GM04504 (cell line): ENCODE results near the gene HTRA1.
A peak's percentile ranks its signal among the peaks of the same experiment; 100 is the strongest.

Source experiments
- DNase-seq: peaks from one replicate; pipeline ENCODE4 v3.0.0-alpha.2; 2012; ENCODE audit warnings: low read depth

Gene HTRA1

GRCh38 chr10:122516734-122517133, 55.4 kb downstream of the HTRA1 start:
- no peak for DNase-seq

- no peak for DNase-seq
These were observed 57.8 kb downstream of the HTRA1 start for GRCh38 chr10:122519144-122519543.

- DNase-seq = no peak
These were observed 58.5 kb downstream of the HTRA1 start for GRCh38 chr10:122519873-122520272.

DNA sequence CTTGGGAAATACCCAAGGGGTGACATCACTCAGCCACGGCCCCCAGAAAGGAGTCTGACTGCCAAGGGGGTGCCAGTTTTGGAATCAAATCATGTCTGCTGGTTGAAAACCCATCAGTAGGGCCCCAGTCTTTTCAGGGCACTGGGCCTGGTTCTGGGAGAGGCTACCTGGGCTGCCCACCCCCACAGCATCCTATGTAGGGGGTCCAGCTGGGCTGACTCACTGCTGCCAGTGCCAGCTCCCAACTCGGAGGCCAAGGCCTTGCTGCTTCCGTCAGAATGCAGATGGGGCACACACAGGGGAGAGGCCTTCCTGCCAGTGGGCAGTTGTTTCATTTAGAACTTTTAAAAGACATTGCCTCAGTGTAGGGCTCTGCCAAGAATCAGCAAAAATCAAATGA, 59.7 kb downstream of the HTRA1 start:
- no peak for DNase-seq

DNA sequence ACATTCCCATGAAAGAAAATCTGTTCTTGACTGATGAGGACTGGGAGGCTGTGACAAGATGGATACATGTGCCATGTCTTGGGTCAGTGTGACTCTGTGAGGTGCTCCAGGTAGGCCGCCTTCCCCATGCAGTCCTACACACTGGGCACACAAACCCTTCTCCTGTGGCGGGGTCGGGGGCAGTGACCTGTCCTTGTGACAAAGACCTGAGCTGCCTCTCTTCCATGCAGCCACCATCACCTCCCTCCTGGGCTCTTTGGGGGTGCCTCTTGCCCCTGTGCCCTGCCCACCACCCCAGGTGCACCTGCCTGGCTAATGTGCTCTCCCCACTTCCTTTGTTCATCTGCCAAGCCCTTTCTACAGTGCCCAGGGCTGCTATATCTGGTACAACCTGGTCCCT, 63.5 kb downstream of the HTRA1 start:
- DNase-seq = no peak

GRCh38 chr10:122525788-122526187, 64.4 kb downstream of the HTRA1 start:
- DNase-seq = no peak

DNA sequence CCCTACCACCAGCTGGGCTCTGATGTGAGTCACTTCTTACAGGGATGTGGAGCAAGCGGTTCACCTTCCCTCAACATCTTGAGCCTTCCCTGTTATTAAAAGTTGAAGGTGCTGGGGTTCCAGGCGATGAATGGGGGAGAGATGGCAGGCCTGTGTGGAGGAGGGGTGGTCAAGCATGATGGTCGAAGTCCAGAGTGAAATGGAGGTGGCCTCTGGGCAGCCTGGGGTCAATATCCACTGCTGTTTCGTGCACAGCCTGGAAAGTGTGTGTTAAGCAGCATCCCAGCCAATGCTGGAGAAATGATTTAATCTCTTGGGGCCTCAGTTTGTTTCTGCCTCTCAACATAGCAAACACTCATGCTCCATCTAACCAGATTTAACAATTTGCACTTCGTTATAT, 65.5 kb downstream of the HTRA1 start:
- no peak for DNase-seq

DNA sequence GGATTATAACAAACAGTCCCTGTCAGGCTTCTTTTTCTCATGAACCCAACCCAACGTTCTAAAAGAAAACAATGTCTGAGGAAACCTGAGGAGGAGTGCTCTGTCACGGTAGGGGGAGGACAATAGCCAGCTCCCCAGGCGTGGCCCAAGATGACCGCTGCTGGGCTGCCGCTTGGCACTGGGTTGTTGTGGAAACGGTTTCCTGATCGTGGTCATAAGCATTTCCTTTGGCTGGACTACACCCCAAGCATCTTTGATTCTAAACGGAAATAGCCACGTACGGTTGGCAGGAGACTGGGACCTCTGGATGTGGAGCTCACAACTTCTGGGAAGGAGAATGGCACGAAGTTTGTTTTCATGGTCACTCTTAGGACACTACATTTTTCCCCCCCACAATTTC, 68.8 kb downstream of the HTRA1 start:
- no peak for DNase-seq

GRCh38 chr10:122531261-122531660, 69.9 kb downstream of the HTRA1 start:
- no peak for DNase-seq

- no peak for DNase-seq
These were observed 70.6 kb downstream of the HTRA1 start for GRCh38 chr10:122531939-122532338.

DNA sequence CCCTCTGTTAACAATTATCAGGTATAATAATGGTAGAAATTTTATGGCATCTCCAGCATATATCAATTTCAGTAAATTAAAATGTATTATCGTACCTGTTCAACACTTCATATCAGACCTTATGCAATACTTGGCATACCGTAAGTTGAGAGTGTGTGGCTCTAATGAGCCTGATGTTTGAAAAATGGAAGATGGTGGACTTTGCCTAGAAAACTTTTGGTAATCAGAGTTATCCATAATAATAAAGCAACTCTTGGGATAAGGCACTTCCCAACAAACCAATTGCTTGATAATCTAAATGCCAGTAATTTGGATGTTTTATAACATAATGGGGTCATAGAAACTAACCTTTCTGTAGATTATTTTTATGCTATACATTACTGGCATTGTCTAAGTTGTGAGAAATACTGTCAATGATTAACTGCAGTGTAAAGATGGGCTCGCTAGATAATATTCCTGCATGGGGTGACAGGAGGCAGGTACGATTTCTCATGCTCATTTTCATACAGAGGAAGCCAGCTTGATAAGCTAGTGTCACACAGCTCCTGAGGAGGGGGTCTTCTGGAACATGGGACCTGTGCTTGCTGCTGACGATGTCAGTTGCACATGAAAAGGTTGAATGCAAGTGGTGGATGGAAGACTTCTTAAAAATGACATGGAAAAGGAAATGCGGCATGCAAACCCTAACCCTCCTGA, 71.4 kb downstream of the HTRA1 start:
- DNase-seq = no peak

- DNase-seq = no peak
These were observed 76.2 kb downstream of the HTRA1 start for GRCh38 chr10:122537545-122537944.

GRCh38 chr10:122541541-122542002, 80.2 kb downstream of the HTRA1 start:
- DNase-seq = no peak

- no peak for DNase-seq
These were observed 82.5 kb downstream of the HTRA1 start for GRCh38 chr10:122543676-122544445.

GRCh38 chr10:122544493-122544892, 83.1 kb downstream of the HTRA1 start:
- no peak for DNase-seq

- DNase-seq = no peak
These were observed 84.9 kb downstream of the HTRA1 start for GRCh38 chr10:122546242-122546641.

DNA sequence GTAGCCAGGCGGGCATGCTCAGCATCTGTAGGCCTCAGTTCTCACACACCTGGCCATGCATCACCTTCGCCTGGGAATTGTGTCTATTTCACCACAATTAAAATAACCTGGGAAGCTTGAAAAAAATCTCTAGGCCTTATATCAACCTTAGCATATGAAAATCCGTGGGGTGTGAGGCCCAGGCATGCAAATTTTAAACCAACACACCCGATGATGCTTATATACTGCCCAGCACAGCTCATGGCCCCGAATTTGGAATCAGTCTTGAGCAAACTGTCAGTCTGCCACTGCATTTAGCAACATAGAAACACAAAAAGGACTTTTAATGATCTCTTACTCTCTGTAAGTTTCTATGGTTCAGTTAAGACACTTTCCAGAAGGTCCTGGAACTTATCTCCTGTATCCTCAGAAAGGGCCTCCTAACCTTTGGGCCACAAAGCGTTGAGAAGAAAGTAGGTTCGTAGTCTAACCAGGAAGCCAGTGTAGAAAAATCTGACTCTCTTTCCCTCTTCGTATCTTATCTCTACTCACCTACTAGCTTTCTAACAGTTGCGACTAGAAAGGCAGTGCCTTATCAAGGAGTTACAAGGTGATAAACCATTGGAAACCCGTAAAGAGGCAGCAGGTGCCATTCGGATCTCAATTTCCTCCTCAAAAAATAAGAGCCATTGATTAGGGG, 87.2 kb downstream of the HTRA1 start:
- no peak for DNase-seq

- DNase-seq = peak; percentile 1
These were observed 88.3 kb downstream of the HTRA1 start for GRCh38 chr10:122549636-122550035.

DNA sequence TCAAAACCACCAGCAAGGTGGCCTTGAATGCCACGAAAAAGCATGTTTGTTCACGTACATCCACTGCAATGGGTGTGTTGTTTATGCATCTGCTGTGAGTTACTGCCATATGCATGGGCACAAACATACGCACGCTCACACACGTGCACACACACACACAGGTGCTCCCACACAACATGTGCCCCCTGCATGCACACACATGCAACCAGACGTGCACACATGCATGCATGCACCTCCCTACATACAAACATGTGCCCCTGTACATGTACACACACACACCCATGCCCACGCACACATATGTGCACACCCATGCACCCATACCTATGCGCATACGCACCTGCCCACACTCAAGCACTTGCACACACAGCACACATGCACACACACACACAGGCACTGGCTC, 89.1 kb downstream of the HTRA1 start:
- DNase-seq = no peak

GRCh38 chr10:122550983-122551382, 89.6 kb downstream of the HTRA1 start:
- no peak for DNase-seq

DNA sequence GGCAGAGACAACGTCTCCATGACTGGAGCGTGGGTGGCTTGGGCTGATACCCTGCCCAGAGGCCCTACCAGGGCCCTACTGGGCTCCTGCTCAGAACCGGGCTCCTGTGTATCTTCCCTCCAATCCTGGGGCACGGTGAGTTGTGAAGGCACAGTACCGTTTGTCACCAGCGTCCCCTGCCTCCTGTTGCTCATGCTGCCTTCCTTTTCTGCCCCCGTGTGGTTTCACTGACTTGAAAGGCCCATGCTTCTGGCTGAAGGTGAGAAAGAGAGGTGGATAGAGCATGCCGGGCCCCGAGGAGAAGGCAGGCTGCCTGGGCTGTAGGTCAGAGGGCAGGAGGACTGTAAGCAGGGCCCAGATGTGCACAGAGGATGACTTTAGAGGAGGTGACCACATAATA, 90.1 kb downstream of the HTRA1 start:
- DNase-seq = no peak

DNA sequence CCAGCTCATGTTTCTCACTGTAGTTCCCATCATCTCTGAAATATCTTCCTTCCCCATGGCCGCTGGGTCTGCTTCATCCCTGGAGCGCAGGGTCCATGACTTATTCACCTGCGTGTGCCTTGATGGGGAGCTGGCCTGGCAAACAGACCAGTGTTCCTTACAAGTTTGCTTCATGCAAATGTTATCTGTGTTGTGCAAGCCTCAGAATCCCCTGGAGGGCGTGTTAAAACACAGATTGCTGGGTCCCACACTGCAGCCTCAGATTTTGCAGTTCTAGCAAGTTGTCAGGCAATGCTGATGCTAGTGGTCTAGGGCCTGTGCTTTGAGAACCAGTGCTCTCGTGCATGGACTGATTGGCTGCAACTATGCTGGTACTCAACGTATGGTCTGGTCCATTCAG, 92.0 kb downstream of the HTRA1 start:
- no peak for DNase-seq
